GM19455 (cell line): ENCODE data around the gene RFFL.
"Not testable (repeated sequence)": the region's sequence is repeated elsewhere in the genome, so short reads cannot be mapped to it uniquely, and the experiment has no call there.

Experiments used
- ATAC-seq: cut with Tn5 transposase; IDR thresholded peaks from one replicate; pipeline ENCODE4 v1.9.1; 2021; ENCODE audit not compliant: unreplicated experiment

Gene RFFL

GRCh38 chr17:35051183-35051578, 12.3 kb downstream of the RFFL start:
- ATAC-seq = no peak

GRCh38 chr17:35050170-35050569, 13.3 kb downstream of the RFFL start:
- ATAC-seq = no peak

GRCh38 chr17:35048685-35049379, 14.7 kb downstream of the RFFL start:
- ATAC-seq = no peak

GRCh38 chr17:35046740-35047283, 16.7 kb downstream of the RFFL start:
- ATAC-seq = peak; percentile 62

- ATAC-seq = no peak
Measured at GRCh38 chr17:35046245-35046644, 17.3 kb downstream of the RFFL start.

GRCh38 chr17:35045458-35045979, 18.0 kb downstream of the RFFL start:
- not testable (repeated sequence) for ATAC-seq

GRCh38 chr17:35044181-35044580, 19.3 kb downstream of the RFFL start:
- ATAC-seq = no peak

GRCh38 chr17:35041390-35041789, 22.1 kb downstream of the RFFL start:
- ATAC-seq = no peak

GRCh38 chr17:35038453-35038852, 25.1 kb downstream of the RFFL start:
- no peak for ATAC-seq

- no peak for ATAC-seq
Measured at GRCh38 chr17:35030780-35031179, 32.7 kb downstream of the RFFL start.

- no peak for ATAC-seq
Measured at GRCh38 chr17:35028531-35029262, 34.8 kb downstream of the RFFL start.

- not testable (repeated sequence) for ATAC-seq
Measured at GRCh38 chr17:35028097-35028496, 35.4 kb downstream of the RFFL start.

- ATAC-seq = no peak
Measured at GRCh38 chr17:35025541-35025940, 38.0 kb downstream of the RFFL start.

- no peak for ATAC-seq
Measured at GRCh38 chr17:35023538-35023937, 40.0 kb downstream of the RFFL start.

- no peak for ATAC-seq
Measured at GRCh38 chr17:35022536-35023063, 40.9 kb downstream of the RFFL start.

GRCh38 chr17:35021520-35022380, 41.8 kb downstream of the RFFL start:
- no peak for ATAC-seq

GRCh38 chr17:35019386-35020179, 43.9 kb downstream of the RFFL start:
- no peak for ATAC-seq

GRCh38 chr17:35018814-35019213, 44.7 kb downstream of the RFFL start:
- no peak for ATAC-seq

GRCh38 chr17:35017021-35017420, 46.5 kb downstream of the RFFL start:
- ATAC-seq = no peak

GRCh38 chr17:35016369-35016768, 47.1 kb downstream of the RFFL start:
- no peak for ATAC-seq
